Brain microvascular endothelial cell (primary cell): Measurements from ENCODE around the gene PSTK.

Source experiments
- DNase-seq: peaks from one replicate; pipeline ENCODE4 v3.0.0-alpha.2; 2020
- H3K27ac ChIP-seq: fragments of 250-450 bp; sonication (Bioruptor Pico); 2 replicates; pipeline ENCODE4 v1.5.1; 2020; ENCODE audit warnings: mild to moderate bottlenecking, moderate library complexity
- H3K27me3 ChIP-seq: fragments of 250-450 bp; sonication (Bioruptor Pico); replicated peaks from 2 replicates; pipeline ENCODE4 v1.5.1; 2020; ENCODE audit warnings: mild to moderate bottlenecking
- H3K36me3 ChIP-seq: fragments of 250-450 bp; sonication (Bioruptor Pico); replicated peaks from 2 replicates; pipeline ENCODE4 v1.5.1; 2020; ENCODE audit warnings: mild to moderate bottlenecking
- H3K4me3 ChIP-seq: 2 replicates; pipeline ENCODE4 v1.5.1; 2011; ENCODE audit warnings: low read depth, mild to moderate bottlenecking, control low read depth, low read length, moderate library complexity
- in situ Hi-C: cut with HindIII; loops from 2 replicates; pipeline ENCODE4 v1.10.0; 2017; ENCODE audit warnings: low sequenced_read_pairs, low pct_ligation_motif_present
- TF ChIP-seq, protein P1 (sequence below): IDR thresholded peaks from 2 replicates; pipeline ENCODE4 v1.5.1; 2011; ENCODE audit warnings: low read depth, mild to moderate bottlenecking, moderate library complexity, low read length, control low read depth, inconsistent platforms; ENCODE audit errors: missing control alignments

The PSTK gene

DNA sequence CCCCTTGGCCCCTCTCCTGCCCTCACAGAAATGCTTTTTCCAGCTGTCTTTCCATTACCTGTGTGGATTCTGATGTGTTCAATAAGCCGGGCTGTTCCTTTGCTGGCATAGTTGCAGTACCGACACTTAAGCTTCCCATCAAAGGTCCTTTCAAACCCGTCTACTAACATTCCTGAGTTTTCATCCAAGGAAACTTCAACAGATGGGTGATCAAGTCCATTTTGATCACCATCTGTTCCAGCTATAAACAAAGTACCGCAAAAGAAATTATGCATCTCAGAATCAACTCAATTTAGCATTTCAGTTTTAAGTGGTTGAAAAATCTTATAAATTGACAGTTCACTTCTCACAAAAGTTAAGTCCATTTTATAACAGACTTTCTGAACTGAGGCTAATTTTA, 15.7 kb downstream of the PSTK start:
- no peak for DNase-seq
- in situ Hi-C loops = no loop called here
- TF ChIP-seq, protein P1, sequence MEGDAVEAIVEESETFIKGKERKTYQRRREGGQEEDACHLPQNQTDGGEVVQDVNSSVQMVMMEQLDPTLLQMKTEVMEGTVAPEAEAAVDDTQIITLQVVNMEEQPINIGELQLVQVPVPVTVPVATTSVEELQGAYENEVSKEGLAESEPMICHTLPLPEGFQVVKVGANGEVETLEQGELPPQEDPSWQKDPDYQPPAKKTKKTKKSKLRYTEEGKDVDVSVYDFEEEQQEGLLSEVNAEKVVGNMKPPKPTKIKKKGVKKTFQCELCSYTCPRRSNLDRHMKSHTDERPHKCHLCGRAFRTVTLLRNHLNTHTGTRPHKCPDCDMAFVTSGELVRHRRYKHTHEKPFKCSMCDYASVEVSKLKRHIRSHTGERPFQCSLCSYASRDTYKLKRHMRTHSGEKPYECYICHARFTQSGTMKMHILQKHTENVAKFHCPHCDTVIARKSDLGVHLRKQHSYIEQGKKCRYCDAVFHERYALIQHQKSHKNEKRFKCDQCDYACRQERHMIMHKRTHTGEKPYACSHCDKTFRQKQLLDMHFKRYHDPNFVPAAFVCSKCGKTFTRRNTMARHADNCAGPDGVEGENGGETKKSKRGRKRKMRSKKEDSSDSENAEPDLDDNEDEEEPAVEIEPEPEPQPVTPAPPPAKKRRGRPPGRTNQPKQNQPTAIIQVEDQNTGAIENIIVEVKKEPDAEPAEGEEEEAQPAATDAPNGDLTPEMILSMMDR = no peak
- H3K36me3 ChIP-seq = peaks cover 9% of the 10 kb centered on the region
- no peaks in the 10 kb centered on the region for H3K27me3 ChIP-seq
- H3K4me3 ChIP-seq = no peak overlapping the region
- H3K27ac ChIP-seq = no peak overlapping the region

DNA sequence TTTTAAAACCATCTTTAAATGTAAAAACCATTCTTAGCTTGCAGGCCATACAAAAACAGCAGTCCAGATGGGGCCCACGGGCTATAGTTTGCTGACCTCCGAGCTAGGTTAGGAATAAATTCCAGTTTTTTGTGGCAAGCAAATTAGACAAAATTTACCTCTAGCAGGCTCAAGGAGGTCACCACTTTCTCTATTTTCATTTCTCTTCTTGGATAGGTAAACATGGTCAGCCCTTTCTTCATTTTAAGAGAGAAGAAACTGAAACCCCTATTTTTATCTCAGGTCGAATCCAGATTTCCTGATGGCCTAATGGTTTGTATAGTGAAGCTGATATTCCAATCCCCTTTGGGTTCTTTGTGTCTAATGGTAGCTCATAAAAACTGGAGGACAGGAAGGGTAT, 17.7 kb downstream of the PSTK start:
- H3K27me3 ChIP-seq = no peaks in the 10 kb centered on the region
- peaks cover 9% of the 10 kb centered on the region for H3K36me3 ChIP-seq
- no peak for DNase-seq
- in situ Hi-C loops = no loop called here
- TF ChIP-seq, protein P1 = no peak
- no peak overlapping the region for H3K27ac ChIP-seq
- no peak overlapping the region for H3K4me3 ChIP-seq

DNA sequence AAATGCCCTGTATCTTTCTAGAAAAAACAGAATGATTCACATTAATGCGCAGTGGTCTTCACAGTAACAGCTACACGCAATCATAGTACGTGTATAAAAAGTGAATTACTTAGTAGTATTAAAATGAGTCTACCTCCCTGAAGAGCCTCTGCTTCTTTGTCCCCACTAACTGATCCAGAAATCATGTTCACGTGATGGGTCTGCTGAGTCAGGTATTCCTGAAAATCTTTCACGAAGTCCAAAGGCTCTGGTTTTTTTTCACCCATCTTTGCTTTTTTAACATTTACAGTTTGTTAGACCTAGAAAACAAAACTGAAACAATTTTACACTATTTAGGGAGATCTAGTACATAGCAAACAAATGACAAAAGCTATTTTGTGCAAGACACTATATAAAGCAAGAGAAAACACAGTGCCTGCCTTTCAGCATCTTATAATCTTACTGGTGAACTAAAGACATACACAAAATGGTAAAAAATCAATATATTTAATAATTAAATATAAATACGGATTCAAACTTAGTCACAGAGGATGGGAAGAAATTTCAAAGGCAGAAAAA, 18.2 kb downstream of the PSTK start:
- no peaks in the 10 kb centered on the region for H3K27me3 ChIP-seq
- H3K4me3 ChIP-seq = no peak overlapping the region
- DNase-seq = no peak
- TF ChIP-seq, protein P1 = no peak
- H3K27ac ChIP-seq = no peak overlapping the region
- in situ Hi-C loops = no loop called here
- H3K36me3 ChIP-seq = peaks cover 9% of the 10 kb centered on the region

DNA sequence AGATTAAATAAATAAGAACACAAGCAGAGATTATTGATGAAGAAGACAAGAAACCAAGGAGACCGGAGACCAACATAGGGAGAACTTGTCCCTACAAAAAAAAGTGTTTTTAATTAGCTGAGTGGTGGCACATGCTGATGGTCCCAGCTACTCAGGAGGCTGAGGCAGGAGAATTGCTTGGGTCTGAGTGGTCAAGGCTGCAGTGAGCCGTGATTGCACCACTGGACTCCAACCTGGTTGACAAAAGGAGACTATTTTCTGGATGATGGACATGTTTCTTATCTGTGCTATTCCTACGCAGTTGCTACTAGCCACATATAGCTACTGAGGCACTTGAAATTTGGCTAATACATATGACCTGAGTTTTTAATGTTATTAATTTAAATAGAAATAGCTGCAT, 18.7 kb downstream of the PSTK start:
- in situ Hi-C loops = no loop called here
- no peak overlapping the region for H3K4me3 ChIP-seq

DNA sequence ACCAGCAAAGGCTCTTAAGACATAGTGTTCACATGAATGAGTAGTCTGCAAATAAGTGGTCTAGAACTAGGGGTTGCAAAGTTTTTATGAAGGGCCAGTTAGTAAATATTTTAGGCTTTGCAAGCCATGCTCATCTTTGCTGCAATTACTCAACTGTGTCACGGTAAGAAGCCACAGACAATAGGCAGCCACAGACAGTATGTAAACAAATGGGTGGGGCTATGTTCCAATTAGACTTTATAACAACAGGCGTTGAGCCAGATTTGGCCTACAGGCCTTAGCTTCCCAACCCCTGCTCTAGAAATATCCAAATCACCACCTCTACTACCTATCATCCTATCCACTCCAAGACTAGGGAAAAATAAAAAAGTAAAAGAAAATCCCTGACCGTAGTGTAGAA, 19.1 kb downstream of the PSTK start:
- Histone ChIP-seq H3K36me3 (peaks cover 9% of the 10 kb centered on the region), H3K27me3 (no peaks in the 10 kb centered on the region), H3K4me3 (no peak overlapping the region), H3K27ac (no peak overlapping the region)
- TF ChIP-seq, protein P1 = no peak
- no peak for DNase-seq
- in situ Hi-C loops = no loop called here

More for the DNA sequence above, 18.7 kb downstream of the PSTK start:
- DNase-seq = no peak
- no peaks in the 10 kb centered on the region for H3K27me3 ChIP-seq
- peaks cover 9% of the 10 kb centered on the region for H3K36me3 ChIP-seq
- TF ChIP-seq, protein P1 = no peak
- no peak overlapping the region for H3K27ac ChIP-seq

DNA sequence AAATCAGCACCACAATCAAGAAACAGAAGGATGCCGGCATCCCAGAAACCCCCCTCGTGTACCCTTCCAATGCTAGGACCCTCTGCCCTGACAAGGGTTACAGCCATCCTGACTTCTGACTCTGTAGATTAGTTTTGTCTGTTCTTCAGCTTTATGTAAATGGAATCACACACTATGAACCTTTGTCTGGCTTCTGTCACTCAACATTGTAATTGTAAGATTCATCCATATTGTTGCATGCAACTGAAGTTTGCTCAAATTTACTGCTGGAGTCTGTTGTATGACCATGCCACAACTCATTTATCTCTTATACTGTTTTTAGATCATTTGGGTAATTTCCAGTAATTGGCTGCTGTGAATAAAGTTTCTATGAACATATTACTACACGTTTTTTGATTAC, 20.0 kb downstream of the PSTK start:
- DNase-seq = no peak

More for the DNA sequence above, 20.0 kb downstream of the PSTK start:
- in situ Hi-C loops = no loop called here
- H3K27me3 ChIP-seq = no peaks in the 10 kb centered on the region
- H3K4me3 ChIP-seq = no peak overlapping the region
- H3K36me3 ChIP-seq = peaks cover 9% of the 10 kb centered on the region
- TF ChIP-seq, protein P1 = no peak
- H3K27ac ChIP-seq = no peak overlapping the region
